Stimulated activated memory B cell treated with anti-CD40 and anti-IgM and Interleukin-4, amounts not matched to agents 10 μg/mL and 1 μg/mL and 100 μg/mL, for 72 hours (primary cell): ENCODE results near the gene ZNF678.
"Not testable (repeated sequence)": the region's sequence is repeated elsewhere in the genome, so short reads cannot be mapped to it uniquely, and the experiment has no call there.

Experiments
- ATAC-seq: fragments of 150-1000 bp; cut with Tn5 transposase; 2 replicates; pipeline ENCODE4 v1.10.0; 2021
- H3K27ac Mint-ChIP-seq: one replicate; pipeline ENCODE4 v1.8.0; 2022; ENCODE audit warnings: mild to moderate bottlenecking, mixed read lengths
- H3K27me3 Mint-ChIP-seq: one replicate; pipeline ENCODE4 v1.8.0; 2022; ENCODE audit warnings: mixed read lengths
- H3K36me3 Mint-ChIP-seq: one replicate; pipeline ENCODE4 v1.8.0; 2022; ENCODE audit warnings: mixed read lengths
- H3K4me1 Mint-ChIP-seq: one replicate; pipeline ENCODE4 v1.8.0; 2022; ENCODE audit warnings: mixed read lengths
- H3K4me3 Mint-ChIP-seq: one replicate; pipeline ENCODE4 v1.8.0; 2022; ENCODE audit warnings: mild to moderate bottlenecking, moderate library complexity, mixed read lengths
- H3K9me3 Mint-ChIP-seq: one replicate; pipeline ENCODE4 v1.8.0; 2022; ENCODE audit warnings: mixed read lengths

ZNF678 gene

GRCh38 chr1:227612658-227613057, 49.3 kb downstream of the ZNF678 start:
- Mint-ChIP-seq H3K36me3 (peaks cover 79% of the 10 kb centered on the region), H3K4me1 (no peaks in the 10 kb centered on the region), H3K9me3 (peaks cover 35% of the 10 kb centered on the region), H3K4me3 (no peak overlapping the region), H3K27ac (no peak overlapping the region), H3K27me3 (no peaks in the 10 kb centered on the region)
- ATAC-seq, result no peak

- ATAC-seq, result no peak
- Mint-ChIP-seq H3K4me3 (no peak overlapping the region), H3K27ac (no peak overlapping the region), H3K4me1 (no peaks in the 10 kb centered on the region), H3K27me3 (no peaks in the 10 kb centered on the region), H3K36me3 (peaks cover 88% of the 10 kb centered on the region), H3K9me3 (peaks cover 35% of the 10 kb centered on the region)
Measured at GRCh38 chr1:227613526-227613925, 50.2 kb downstream of the ZNF678 start.

- Mint-ChIP-seq H3K27me3 (no peaks in the 10 kb centered on the region), H3K4me3 (no peak overlapping the region), H3K4me1 (no peaks in the 10 kb centered on the region), H3K27ac (no peak overlapping the region), H3K36me3 (peaks cover 93% of the 10 kb centered on the region), H3K9me3 (peaks cover 35% of the 10 kb centered on the region)
- ATAC-seq, result no peak
Measured at GRCh38 chr1:227621211-227621610, 57.9 kb downstream of the ZNF678 start.

- no peak overlapping the region for H3K27ac Mint-ChIP-seq
- H3K4me1 Mint-ChIP-seq, result no peaks in the 10 kb centered on the region
- peaks cover 98% of the 10 kb centered on the region for H3K36me3 Mint-ChIP-seq
- peaks cover 42% of the 10 kb centered on the region for H3K9me3 Mint-ChIP-seq
- no peak for ATAC-seq
- H3K27me3 Mint-ChIP-seq, result no peaks in the 10 kb centered on the region
- H3K4me3 Mint-ChIP-seq, result no peak overlapping the region
Measured at GRCh38 chr1:227622739-227623475, 59.6 kb downstream of the ZNF678 start.

GRCh38 chr1:227632325-227632724, 69.0 kb downstream of the ZNF678 start:
- Mint-ChIP-seq H3K36me3 (peaks cover 79% of the 10 kb centered on the region), H3K27me3 (no peaks in the 10 kb centered on the region), H3K4me3 (no peak overlapping the region), H3K27ac (no peak overlapping the region), H3K4me1 (no peaks in the 10 kb centered on the region), H3K9me3 (peaks cover 28% of the 10 kb centered on the region)
- ATAC-seq, result no peak

- Mint-ChIP-seq H3K4me1 (no peaks in the 10 kb centered on the region), H3K9me3 (peaks cover 27% of the 10 kb centered on the region), H3K36me3 (peaks cover 46% of the 10 kb centered on the region), H3K4me3 (no peak overlapping the region), H3K27me3 (no peaks in the 10 kb centered on the region), H3K27ac (no peak overlapping the region)
- no peak for ATAC-seq
Measured at GRCh38 chr1:227635596-227635995, 72.2 kb downstream of the ZNF678 start.

- no peak overlapping the region for H3K4me3 Mint-ChIP-seq
Measured at GRCh38 chr1:227654431-227654830, 91.1 kb downstream of the ZNF678 start.

GRCh38 chr1:227654858-227655752, 91.7 kb downstream of the ZNF678 start:
- H3K4me1 Mint-ChIP-seq, result no peaks in the 10 kb centered on the region
- no peak overlapping the region for H3K4me3 Mint-ChIP-seq
- no peak for ATAC-seq
- H3K9me3 Mint-ChIP-seq, result peaks cover 24% of the 10 kb centered on the region
- H3K27ac Mint-ChIP-seq, result no peak overlapping the region
- no peaks in the 10 kb centered on the region for H3K27me3 Mint-ChIP-seq
- peaks cover 65% of the 10 kb centered on the region for H3K36me3 Mint-ChIP-seq

More at GRCh38 chr1:227654431-227654830, 91.1 kb downstream of the ZNF678 start:
- Mint-ChIP-seq H3K36me3 (peaks cover 66% of the 10 kb centered on the region), H3K4me1 (no peaks in the 10 kb centered on the region), H3K9me3 (peaks cover 25% of the 10 kb centered on the region), H3K27ac (no peak overlapping the region), H3K27me3 (no peaks in the 10 kb centered on the region)
- no peak for ATAC-seq

GRCh38 chr1:227661495-227661894, 98.1 kb downstream of the ZNF678 start:
- H3K27ac Mint-ChIP-seq, result no peak overlapping the region
- ATAC-seq, result no peak

GRCh38 chr1:227662933-227663332, 99.6 kb downstream of the ZNF678 start:
- no peak overlapping the region for H3K4me3 Mint-ChIP-seq
- no peaks in the 10 kb centered on the region for H3K4me1 Mint-ChIP-seq
- peaks cover 57% of the 10 kb centered on the region for H3K36me3 Mint-ChIP-seq
- no peak for ATAC-seq
- peaks cover 21% of the 10 kb centered on the region for H3K9me3 Mint-ChIP-seq
- H3K27ac Mint-ChIP-seq, result no peak overlapping the region
- no peaks in the 10 kb centered on the region for H3K27me3 Mint-ChIP-seq

More at GRCh38 chr1:227661495-227661894, 98.1 kb downstream of the ZNF678 start:
- no peaks in the 10 kb centered on the region for H3K4me1 Mint-ChIP-seq
- peaks cover 51% of the 10 kb centered on the region for H3K36me3 Mint-ChIP-seq
- no peaks in the 10 kb centered on the region for H3K27me3 Mint-ChIP-seq
- no peak overlapping the region for H3K4me3 Mint-ChIP-seq
- H3K9me3 Mint-ChIP-seq, result peaks cover 21% of the 10 kb centered on the region

- no peak overlapping the region for H3K4me3 Mint-ChIP-seq
- H3K4me1 Mint-ChIP-seq, result no peaks in the 10 kb centered on the region
- no peak for ATAC-seq
- H3K36me3 Mint-ChIP-seq, result peaks cover 39% of the 10 kb centered on the region
- H3K27ac Mint-ChIP-seq, result no peak overlapping the region
- peaks cover 24% of the 10 kb centered on the region for H3K9me3 Mint-ChIP-seq
- H3K27me3 Mint-ChIP-seq, result no peaks in the 10 kb centered on the region
Measured at GRCh38 chr1:227666286-227666685, 102.9 kb downstream of the ZNF678 start.

- ATAC-seq, result no peak
- Mint-ChIP-seq H3K9me3 (peaks cover 35% of the 10 kb centered on the region), H3K27ac (no peak overlapping the region), H3K27me3 (no peaks in the 10 kb centered on the region), H3K36me3 (peaks cover 18% of the 10 kb centered on the region), H3K4me1 (no peaks in the 10 kb centered on the region), H3K4me3 (no peak overlapping the region)
Measured at GRCh38 chr1:227673441-227673840, 110.1 kb downstream of the ZNF678 start.

- no peak overlapping the region for H3K4me3 Mint-ChIP-seq
- H3K36me3 Mint-ChIP-seq, result peaks cover 9% of the 10 kb centered on the region
- H3K27me3 Mint-ChIP-seq, result no peaks in the 10 kb centered on the region
- H3K27ac Mint-ChIP-seq, result no peak overlapping the region
- ATAC-seq, result no peak
- peaks cover 27% of the 10 kb centered on the region for H3K9me3 Mint-ChIP-seq
- H3K4me1 Mint-ChIP-seq, result no peaks in the 10 kb centered on the region
Measured at GRCh38 chr1:227685807-227686206, 122.5 kb downstream of the ZNF678 start.

GRCh38 chr1:227697321-227697864, 134.0 kb downstream of the ZNF678 start:
- peaks cover 10% of the 10 kb centered on the region for H3K36me3 Mint-ChIP-seq
- peaks cover 50% of the 10 kb centered on the region for H3K9me3 Mint-ChIP-seq
- no peak overlapping the region for H3K27ac Mint-ChIP-seq
- no peak overlapping the region for H3K4me3 Mint-ChIP-seq
- no peak for ATAC-seq
- no peaks in the 10 kb centered on the region for H3K4me1 Mint-ChIP-seq
- peaks cover 9% of the 10 kb centered on the region for H3K27me3 Mint-ChIP-seq

GRCh38 chr1:227701631-227702030, 138.3 kb downstream of the ZNF678 start:
- peaks cover 53% of the 10 kb centered on the region for H3K9me3 Mint-ChIP-seq
- H3K27ac Mint-ChIP-seq, H3K4me1 Mint-ChIP-seq: not testable (repeated sequence)

More at GRCh38 chr1:227701631-227702030, 138.3 kb downstream of the ZNF678 start:
- ATAC-seq, H3K27me3 Mint-ChIP-seq, H3K4me3 Mint-ChIP-seq: not testable (repeated sequence)
- H3K36me3 Mint-ChIP-seq, result peaks cover 10% of the 10 kb centered on the region
